Measurements from ENCODE around the gene LENG8.

Gene LENG8

GRCh38 chr19:54485851-54486250 is 36.9 kb downstream of the LENG8 start:
- no peaks in the 10 kb centered on the region for H3K79me2 ChIP-seq (ENCODE audit: insufficient read depth, low read length)
- H3K9me3 ChIP-seq (ENCODE audit: insufficient read depth, low read length): no peaks in the 10 kb centered on the region
- H4K20me1 ChIP-seq (ENCODE audit: low read depth, low read length): no peaks in the 10 kb centered on the region
- TF ChIP-seq CTCF (IDR thresholded peaks at IDR 0.05; ENCODE audit: insufficient read depth, low read length, poor library complexity, severe bottlenecking): no peak
- no peak for TF ChIP-seq EZH2phosphoT487 (conservative IDR thresholded peaks at IDR 0.05; ENCODE audit: low read length)
- H3K9me2 ChIP-seq (replicated peaks; ENCODE audit: insufficient read depth, low read length): no peaks in the 10 kb centered on the region
- H3K27ac ChIP-seq (ENCODE audit: low read depth, low read length): no peak overlapping the region
- H3K36me3 ChIP-seq (ENCODE audit: low read length): no peaks in the 10 kb centered on the region
- no peaks in the 10 kb centered on the region for H3F3A ChIP-seq (ENCODE audit: insufficient read depth)
- H2AFZ ChIP-seq (ENCODE audit: low read depth, low read length, severe bottlenecking): no peak overlapping the region
- H3K27me3 ChIP-seq (ENCODE audit: low read length): no peaks in the 10 kb centered on the region
- H3K4me2 ChIP-seq (ENCODE audit: low read depth, low read length, poor library complexity, severe bottlenecking): no peak overlapping the region
- no peak overlapping the region for H3K4me3 ChIP-seq (ENCODE audit: insufficient read depth, low read length, poor library complexity, severe bottlenecking)
- no peak overlapping the region for H3K9ac ChIP-seq (ENCODE audit: low read length)

GRCh38 chr19:54489341-54489740 is 40.3 kb downstream of the LENG8 start:
- Histone ChIP-seq H3K27me3 (ENCODE audit: low read length) (no peaks in the 10 kb centered on the region), H3K4me2 (ENCODE audit: low read depth, low read length, poor library complexity, severe bottlenecking) (no peak overlapping the region), H3F3A (ENCODE audit: insufficient read depth) (no peaks in the 10 kb centered on the region), H3K9ac (ENCODE audit: low read length) (no peak overlapping the region), H2AFZ (ENCODE audit: low read depth, low read length, severe bottlenecking) (no peak overlapping the region), H3K9me3 (ENCODE audit: insufficient read depth, low read length) (no peaks in the 10 kb centered on the region), H3K79me2 (ENCODE audit: insufficient read depth, low read length) (no peaks in the 10 kb centered on the region), H3K4me3 (ENCODE audit: insufficient read depth, low read length, poor library complexity, severe bottlenecking) (no peak overlapping the region), H3K27ac (ENCODE audit: low read depth, low read length) (no peak overlapping the region), H4K20me1 (ENCODE audit: low read depth, low read length) (no peaks in the 10 kb centered on the region), H3K9me2 (replicated peaks; ENCODE audit: insufficient read depth, low read length) (no peaks in the 10 kb centered on the region), H3K36me3 (ENCODE audit: low read length) (no peaks in the 10 kb centered on the region)
- TF ChIP-seq EZH2phosphoT487 (conservative IDR thresholded peaks at IDR 0.05; ENCODE audit: low read length) (no peak), CTCF (IDR thresholded peaks at IDR 0.05; ENCODE audit: insufficient read depth, low read length, poor library complexity, severe bottlenecking) (no peak)

GRCh38 chr19:54489766-54490165 is 40.8 kb downstream of the LENG8 start:
- Histone ChIP-seq H3K27me3 (ENCODE audit: low read length) (no peaks in the 10 kb centered on the region), H3K79me2 (ENCODE audit: insufficient read depth, low read length) (no peaks in the 10 kb centered on the region), H3F3A (ENCODE audit: insufficient read depth) (no peaks in the 10 kb centered on the region), H3K9me3 (ENCODE audit: insufficient read depth, low read length) (no peaks in the 10 kb centered on the region), H3K4me3 (ENCODE audit: insufficient read depth, low read length, poor library complexity, severe bottlenecking) (no peak overlapping the region), H2AFZ (ENCODE audit: low read depth, low read length, severe bottlenecking) (no peak overlapping the region), H3K9me2 (replicated peaks; ENCODE audit: insufficient read depth, low read length) (no peaks in the 10 kb centered on the region), H3K36me3 (ENCODE audit: low read length) (no peaks in the 10 kb centered on the region), H3K9ac (ENCODE audit: low read length) (no peak overlapping the region), H3K27ac (ENCODE audit: low read depth, low read length) (no peak overlapping the region), H3K4me2 (ENCODE audit: low read depth, low read length, poor library complexity, severe bottlenecking) (no peak overlapping the region), H4K20me1 (ENCODE audit: low read depth, low read length) (no peaks in the 10 kb centered on the region)
- no peak for TF ChIP-seq CTCF (IDR thresholded peaks at IDR 0.05; ENCODE audit: insufficient read depth, low read length, poor library complexity, severe bottlenecking)
- TF ChIP-seq EZH2phosphoT487 (conservative IDR thresholded peaks at IDR 0.05; ENCODE audit: low read length): no peak

Data from SU-DHL-6 (cell line).